EL (cell line): Measurements from ENCODE around the gene MTHFR.
"Not testable (repeated sequence)": the region's sequence is repeated elsewhere in the genome, so short reads cannot be mapped to it uniquely, and the experiment has no call there.

Experiments
- DNase-seq: peaks from one replicate; pipeline ENCODE4 v3.0.0-alpha.2; 2016

MTHFR gene

GRCh38 chr1:11831945-11832725, 26.4 kb upstream of the MTHFR start:
- DNase-seq, result no peak

DNA sequence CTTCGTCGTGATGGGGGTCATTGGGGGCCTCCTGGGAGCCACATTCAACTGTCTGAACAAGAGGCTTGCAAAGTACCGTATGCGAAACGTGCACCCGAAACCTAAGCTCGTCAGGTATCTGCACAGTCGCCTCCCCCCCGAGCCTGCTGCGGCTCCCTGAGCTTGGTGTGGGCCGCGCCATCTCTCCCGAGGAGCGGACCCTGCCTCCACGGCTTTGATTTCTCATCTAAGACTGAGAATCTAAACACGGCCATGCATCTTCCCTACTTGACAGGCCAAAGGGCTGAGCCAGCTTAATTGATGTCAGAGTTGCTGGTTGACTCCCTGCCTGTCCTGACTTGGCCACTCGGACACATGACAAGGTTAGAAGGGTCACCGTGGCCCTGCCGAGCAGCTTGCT, 22.7 kb upstream of the MTHFR start:
- DNase-seq, result no peak

DNA sequence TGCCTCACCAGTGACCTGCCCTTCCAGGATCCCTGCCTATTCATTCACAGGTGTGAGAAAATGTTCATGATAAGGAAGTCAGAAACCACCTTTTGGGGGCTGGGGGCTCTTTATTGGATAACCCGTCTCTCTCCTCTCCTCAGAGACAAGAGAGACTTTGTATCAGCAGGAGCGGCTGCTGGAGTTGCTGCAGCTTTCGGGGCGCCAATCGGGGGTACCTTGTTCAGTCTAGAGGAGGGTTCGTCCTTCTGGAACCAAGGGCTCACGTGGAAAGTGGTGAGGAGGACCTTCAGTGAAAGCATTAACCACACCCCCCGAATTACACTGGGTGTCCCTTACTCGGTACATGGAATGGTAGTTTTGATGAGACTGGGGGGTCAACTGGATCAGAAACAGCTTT, 21.2 kb upstream of the MTHFR start:
- DNase-seq, result no peak

- DNase-seq, result no peak
These were observed 19.4 kb upstream of the MTHFR start for GRCh38 chr1:11825131-11825530.

DNA sequence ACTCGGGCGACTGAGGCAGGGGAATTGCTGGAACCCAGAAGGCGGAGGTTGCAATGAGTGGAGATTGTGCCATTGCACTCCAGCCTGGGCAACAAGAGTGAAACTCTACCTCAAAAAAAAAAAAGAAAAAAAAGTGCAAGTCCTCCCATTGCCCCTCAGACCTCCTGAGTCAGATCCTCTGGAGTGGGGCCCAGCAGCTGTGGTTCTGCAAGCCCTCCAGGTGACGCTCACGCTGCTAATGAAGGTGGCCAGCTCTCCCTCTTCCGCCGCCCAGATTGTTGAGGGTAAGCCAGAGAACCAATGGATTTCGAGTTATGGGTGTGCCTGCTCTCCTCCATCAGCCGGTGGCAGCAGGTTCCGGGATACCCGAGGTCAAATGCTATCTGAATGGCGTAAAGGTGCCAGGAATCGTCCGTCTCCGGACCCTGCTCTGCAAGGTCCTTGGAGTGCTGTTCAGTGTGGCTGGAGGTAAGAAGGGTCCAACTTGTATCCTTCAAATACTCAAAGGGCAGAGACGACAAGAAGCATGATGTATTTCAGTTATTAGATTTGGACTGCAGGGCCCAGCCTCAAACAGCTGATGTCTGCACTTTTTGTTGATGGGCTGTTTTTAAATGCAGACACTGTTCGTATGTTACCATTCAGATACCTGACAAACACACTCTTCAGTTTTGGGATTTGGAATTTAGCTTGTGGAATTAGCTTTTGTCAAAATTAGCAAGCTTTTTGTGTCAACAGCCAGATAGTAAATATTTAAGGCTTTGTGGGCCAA, 17.8 kb upstream of the MTHFR start:
- DNase-seq, result no peak

- peak; percentile 35 for DNase-seq
These were observed 16.3 kb upstream of the MTHFR start for GRCh38 chr1:11822091-11822490.

DNA sequence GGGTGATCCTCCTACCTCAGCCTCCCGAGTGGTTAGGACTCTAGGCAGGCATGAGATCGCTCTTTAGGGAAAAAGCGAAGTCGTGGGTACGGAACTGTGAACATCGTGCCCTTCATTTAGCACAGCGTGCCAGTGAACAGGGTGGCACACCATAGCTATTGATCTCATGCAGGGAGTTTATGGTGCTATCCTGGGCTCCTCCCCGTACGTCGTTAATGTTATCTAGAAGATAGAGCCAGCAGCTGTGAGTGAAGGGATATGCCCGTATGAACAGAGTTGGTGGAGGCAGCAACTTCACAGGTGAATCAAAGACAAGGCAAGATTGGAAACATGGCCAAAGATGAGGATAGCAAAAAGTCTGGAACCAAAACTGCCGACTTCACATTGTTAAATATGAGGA, 11.4 kb upstream of the MTHFR start:
- DNase-seq, result no peak

- no peak for DNase-seq
These were observed 7.3 kb upstream of the MTHFR start for GRCh38 chr1:11813021-11813420.

DNA sequence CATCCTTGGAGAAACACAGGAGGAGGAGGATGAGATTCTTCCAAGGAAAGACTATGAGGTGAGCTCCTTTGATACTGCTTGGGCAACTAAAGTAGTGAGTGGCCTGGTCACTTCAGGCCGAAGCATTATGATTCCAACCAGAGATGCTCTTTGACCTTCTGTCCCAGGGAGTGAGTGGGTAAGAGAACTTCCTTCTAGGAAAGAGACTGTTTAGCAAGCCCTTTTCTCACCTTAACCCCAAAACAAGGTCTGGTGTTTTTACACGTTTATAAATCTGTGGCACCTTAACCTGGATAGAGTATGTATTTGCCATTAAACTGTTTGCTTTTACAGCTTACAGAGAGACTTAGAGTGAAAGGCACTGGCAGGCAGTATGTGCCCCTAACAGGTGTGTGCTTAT, 1.4 kb upstream of the MTHFR start:
- DNase-seq, result no peak

DNA sequence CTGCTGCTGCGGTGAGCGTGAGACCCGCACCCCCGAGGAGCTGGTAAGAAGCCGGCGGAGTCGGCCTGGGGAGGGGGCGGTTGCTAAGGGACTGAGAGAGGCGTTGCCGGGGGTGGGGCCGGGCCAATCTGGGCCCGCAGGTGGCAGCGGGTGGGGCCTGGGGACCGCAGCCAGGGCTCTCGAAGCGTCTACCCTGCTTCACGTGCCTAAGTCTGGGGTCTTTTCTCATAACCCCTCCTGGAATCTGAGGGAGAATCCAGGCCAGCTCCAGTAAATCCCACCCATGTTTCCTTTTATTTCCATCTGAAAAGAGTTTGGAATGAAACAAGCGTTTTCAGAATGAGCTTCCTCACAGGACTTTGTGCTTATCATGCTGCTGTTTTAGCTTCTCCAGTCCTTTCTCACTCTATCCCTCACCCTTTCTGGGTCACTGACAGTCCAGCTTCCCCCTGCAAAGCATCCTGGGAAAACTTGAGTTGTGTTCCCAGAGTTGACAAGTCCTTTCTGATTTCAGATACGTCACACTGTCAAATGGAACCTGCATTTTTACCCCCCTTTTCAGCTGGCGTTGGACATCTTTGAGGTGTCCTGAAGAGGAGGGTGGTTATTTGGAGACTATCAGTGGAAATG, 658 bp upstream of the MTHFR start:
- peak; percentile 34 for DNase-seq

GRCh38 chr1:11804666-11805421, 920 bp downstream of the MTHFR start:
- peak; percentile 43 for DNase-seq

DNA sequence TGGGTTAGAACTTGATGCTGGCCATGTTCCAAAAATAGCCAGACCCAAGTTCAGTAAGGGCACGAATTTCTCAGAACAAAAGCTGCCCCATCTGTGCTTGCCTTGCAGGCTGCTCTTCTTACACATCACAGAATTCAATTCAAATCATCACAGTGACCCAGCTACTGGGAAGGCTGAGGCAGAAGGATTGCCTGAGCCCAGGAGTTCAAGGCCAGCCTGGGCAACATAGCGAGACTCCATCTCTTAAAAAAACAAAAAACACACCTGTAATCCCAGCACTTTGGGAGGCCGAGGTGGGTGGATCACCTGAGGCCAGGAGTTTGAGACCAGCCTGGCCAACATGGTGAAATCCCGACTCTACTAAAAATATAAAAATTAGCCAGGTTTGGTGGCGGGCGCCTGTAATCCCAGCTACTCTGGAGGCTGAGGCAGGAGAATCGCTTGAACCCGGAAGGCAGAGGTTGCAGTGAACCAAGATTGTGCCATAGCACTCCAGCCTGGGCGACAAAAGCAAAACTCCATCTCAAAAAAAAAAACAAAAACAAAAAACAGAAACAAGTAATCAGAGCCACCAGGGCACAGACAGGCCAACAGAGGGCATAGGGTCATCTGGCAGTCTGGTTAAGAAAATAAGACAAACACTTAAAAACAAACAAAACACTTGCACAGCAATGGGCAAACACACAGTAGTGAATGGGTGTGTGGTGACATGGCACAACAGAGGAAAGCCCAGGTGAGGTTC, 1.7 kb downstream of the MTHFR start:
- not testable (repeated sequence) for DNase-seq

DNA sequence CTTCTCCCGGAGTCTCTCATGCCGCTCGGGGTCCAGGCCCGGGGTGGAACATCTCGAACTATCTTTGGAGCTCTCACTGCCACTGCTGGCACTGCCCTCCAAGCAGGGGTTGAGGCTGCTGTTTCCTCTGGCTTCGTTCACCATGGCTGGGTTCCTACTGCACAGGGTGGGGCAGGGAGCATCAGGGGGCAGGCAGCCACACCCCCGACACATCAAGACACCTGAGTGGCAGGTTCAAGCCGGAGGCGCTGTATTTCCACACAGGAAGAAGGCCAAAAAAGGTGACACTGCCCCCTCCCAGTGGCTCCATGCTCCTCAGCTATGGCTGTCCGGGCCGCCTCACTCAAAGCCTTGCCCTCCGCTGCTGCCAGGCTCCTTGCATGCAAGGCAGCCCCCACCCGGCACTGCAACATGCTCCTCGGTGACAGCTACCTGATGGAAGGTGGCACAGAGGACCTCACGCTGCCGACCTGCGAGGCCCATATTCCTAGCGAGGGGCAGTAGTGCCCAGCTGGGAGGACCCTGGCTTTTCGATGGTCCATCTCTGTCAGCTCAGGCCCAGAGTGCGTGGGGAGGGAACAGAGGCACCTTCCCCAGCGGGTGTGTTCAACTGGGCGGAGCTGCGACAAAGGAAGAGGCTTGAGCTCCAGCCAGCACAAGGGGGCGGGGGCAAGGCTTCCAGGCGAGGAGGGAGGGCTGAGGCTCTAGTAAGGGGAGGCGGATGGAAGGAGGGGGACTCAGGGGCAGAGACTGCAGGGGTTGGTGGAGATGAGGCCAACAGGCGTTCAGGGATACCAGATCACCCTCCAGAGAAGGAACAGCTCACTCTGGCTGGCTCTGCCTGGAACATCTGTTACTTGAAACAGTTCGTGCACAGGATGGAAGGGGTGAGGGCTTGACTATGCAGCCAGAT, 2.5 kb downstream of the MTHFR start:
- DNase-seq, result peak; percentile 97

DNA sequence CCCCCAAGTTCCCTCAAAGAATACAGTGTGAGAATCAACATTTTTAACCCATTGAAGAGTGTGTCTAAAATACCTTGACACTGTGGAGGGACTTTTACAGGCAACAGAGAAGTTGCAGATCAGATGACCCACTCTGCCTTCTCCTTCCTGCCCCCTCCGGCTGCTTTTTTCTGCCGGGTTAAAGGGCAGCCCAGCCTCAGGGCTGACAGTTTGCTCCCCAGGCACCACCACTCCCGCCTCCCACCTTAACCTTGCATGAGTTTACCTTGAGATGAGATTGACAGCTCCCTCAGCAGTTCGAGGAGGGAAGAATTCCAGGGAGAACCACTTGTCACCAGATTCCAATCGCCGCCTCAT, 3.2 kb downstream of the MTHFR start:
- DNase-seq, result peak; percentile 31

GRCh38 chr1:11800756-11801433, 4.9 kb downstream of the MTHFR start:
- DNase-seq, result no peak

GRCh38 chr1:11800391-11800755, 5.4 kb downstream of the MTHFR start:
- DNase-seq, result no peak

DNA sequence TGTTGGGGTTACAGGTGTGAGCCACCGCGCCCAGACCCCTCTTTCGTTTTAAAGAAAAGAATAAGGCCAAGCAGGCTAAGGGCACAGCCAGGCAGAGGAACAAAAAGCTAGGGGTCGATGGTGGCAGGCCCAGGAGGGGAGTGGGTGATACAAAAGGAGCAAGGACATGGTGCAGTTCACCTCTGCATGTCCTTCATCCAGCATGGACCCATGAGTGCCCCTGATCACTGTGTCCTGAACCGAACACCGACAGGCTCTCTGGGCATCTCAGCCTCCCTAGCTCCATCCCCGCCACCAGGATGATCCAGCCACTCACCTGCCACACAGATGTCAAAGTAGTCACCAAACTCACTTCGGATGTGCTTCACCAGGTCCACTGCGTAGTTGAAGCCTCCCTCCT, 5.9 kb downstream of the MTHFR start:
- no peak for DNase-seq

- no peak for DNase-seq
These were observed 6.7 kb downstream of the MTHFR start for GRCh38 chr1:11799099-11799498.

GRCh38 chr1:11797525-11798216, 8.1 kb downstream of the MTHFR start:
- DNase-seq, result no peak
